ENCODE measurements around the gene STK40.

The STK40 gene

GRCh38 chr1:36349839-36350238, 35.9 kb downstream of the STK40 start:
- Histone ChIP-seq H4K20me1 (ENCODE audit: insufficient read depth, low read length) (no peaks in the 10 kb centered on the region), H3K79me2 (ENCODE audit: insufficient read depth, low read length) (no peaks in the 10 kb centered on the region), H3K4me3 (ENCODE audit: low read depth in 1 of 2, low read length in 2 of 2) (no peak overlapping the region), H3K4me1 (ENCODE audit: insufficient read depth, low read length) (no peaks in the 10 kb centered on the region), H3K36me3 (ENCODE audit: insufficient read depth, low read length) (peaks cover 61% of the 10 kb centered on the region), H3K27ac (ENCODE audit: low read length) (no peak overlapping the region), H3K9ac (ENCODE audit: low read depth, low read length) (no peak overlapping the region), H3K9me3 (ENCODE audit: insufficient read depth, low read length, severe bottlenecking) (no peaks in the 10 kb centered on the region), H3K27me3 (ENCODE audit: insufficient read depth, low read length, poor library complexity) (no peaks in the 10 kb centered on the region), H2AFZ (ENCODE audit: low read depth, low read length) (no peak overlapping the region), H3K4me2 (ENCODE audit: insufficient read depth, low read length) (no peak overlapping the region)
- no peak for TF ChIP-seq CTCF (IDR thresholded peaks at IDR 0.05; ENCODE audit: borderline replicate concordance, extremely low read depth, low read length, poor library complexity, severe bottlenecking)
- no peak for TF ChIP-seq EZH2 (IDR thresholded peaks at IDR 0.05; ENCODE audit: borderline replicate concordance, low read depth, low read length, severe bottlenecking)
- DNase-seq = no peak
- ATAC-seq (ENCODE audit: insufficient read depth, low read depth) = no peak

GRCh38 chr1:36349241-36349671, 36.5 kb downstream of the STK40 start:
- H3K4me1 ChIP-seq (ENCODE audit: insufficient read depth, low read length) = no peaks in the 10 kb centered on the region
- peaks cover 58% of the 10 kb centered on the region for H3K36me3 ChIP-seq (ENCODE audit: insufficient read depth, low read length)
- H3K27ac ChIP-seq (ENCODE audit: low read length) = no peak overlapping the region
- H3K9me3 ChIP-seq (ENCODE audit: insufficient read depth, low read length, severe bottlenecking) = no peaks in the 10 kb centered on the region
- ATAC-seq (ENCODE audit: insufficient read depth, low read depth) (no peak), DNase-seq (no peak)
- no peak overlapping the region for H3K9ac ChIP-seq (ENCODE audit: low read depth, low read length)
- TF ChIP-seq EZH2 (IDR thresholded peaks at IDR 0.05; ENCODE audit: borderline replicate concordance, low read depth, low read length, severe bottlenecking) (no peak), CTCF (IDR thresholded peaks at IDR 0.05; ENCODE audit: borderline replicate concordance, extremely low read depth, low read length, poor library complexity, severe bottlenecking) (no peak)
- no peaks in the 10 kb centered on the region for H3K27me3 ChIP-seq (ENCODE audit: insufficient read depth, low read length, poor library complexity)
- H3K4me3 ChIP-seq (ENCODE audit: low read depth in 1 of 2, low read length in 2 of 2) = no peak overlapping the region
- no peak overlapping the region for H3K4me2 ChIP-seq (ENCODE audit: insufficient read depth, low read length)
- H4K20me1 ChIP-seq (ENCODE audit: insufficient read depth, low read length) = no peaks in the 10 kb centered on the region
- H2AFZ ChIP-seq (ENCODE audit: low read depth, low read length) = no peak overlapping the region
- no peaks in the 10 kb centered on the region for H3K79me2 ChIP-seq (ENCODE audit: insufficient read depth, low read length)

- Histone ChIP-seq H3K4me3 (ENCODE audit: low read depth in 1 of 2, low read length in 2 of 2) (no peak overlapping the region), H3K79me2 (ENCODE audit: insufficient read depth, low read length) (no peaks in the 10 kb centered on the region), H3K4me2 (ENCODE audit: insufficient read depth, low read length) (no peak overlapping the region), H3K9me3 (ENCODE audit: insufficient read depth, low read length, severe bottlenecking) (no peaks in the 10 kb centered on the region), H2AFZ (ENCODE audit: low read depth, low read length) (no peak overlapping the region), H4K20me1 (ENCODE audit: insufficient read depth, low read length) (peaks cover 6% of the 10 kb centered on the region; the same call in 1 of the 2 replicates), H3K27me3 (ENCODE audit: insufficient read depth, low read length, poor library complexity) (no peaks in the 10 kb centered on the region), H3K4me1 (ENCODE audit: insufficient read depth, low read length) (no peaks in the 10 kb centered on the region), H3K36me3 (ENCODE audit: insufficient read depth, low read length) (peaks cover 53% of the 10 kb centered on the region), H3K27ac (ENCODE audit: low read length) (no peak overlapping the region), H3K9ac (ENCODE audit: low read depth, low read length) (no peak overlapping the region)
- DNase-seq (no peak), ATAC-seq (ENCODE audit: insufficient read depth, low read depth) (no peak)
- TF ChIP-seq EZH2 (IDR thresholded peaks at IDR 0.05; ENCODE audit: borderline replicate concordance, low read depth, low read length, severe bottlenecking) (no peak), CTCF (IDR thresholded peaks at IDR 0.05; ENCODE audit: borderline replicate concordance, extremely low read depth, low read length, poor library complexity, severe bottlenecking) (no peak)
These were observed 38.9 kb downstream of the STK40 start for GRCh38 chr1:36346741-36347370.
